ENCODE data around the gene PRR7. TPM values are rescaled to one million over a fixed set of nuclear protein-coding genes. Genes with fewer than 3 reads are reported as not detected.

PRR7 gene
- total RNA-seq, 1 donor from 2014 or later = 4.4 TPM

- H3K36me3 Mint-ChIP-seq (ENCODE audit: unreplicated experiment) = peaks cover 7% of the 10 kb centered on the region
- DNase-seq (ENCODE audit: extremely low spot score, unreplicated experiment) = no peak
These were observed 25.2 kb downstream of the PRR7 start for GRCh38 chr5:177471610-177472356.

GRCh38 chr5:177472460-177473442 is 26.1 kb downstream of the PRR7 start:
- Mint-ChIP-seq H3K4me1 (ENCODE audit: unreplicated experiment) (peaks cover 63% of the 10 kb centered on the region), H3K4me3 (ENCODE audit: unreplicated experiment) (peak overlapping the region; percentile 80), H3K27me3 (ENCODE audit: unreplicated experiment) (no peaks in the 10 kb centered on the region), H3K27ac (ENCODE audit: unreplicated experiment) (peak overlapping the region; percentile 60), H3K9me3 (ENCODE audit: unreplicated experiment) (no peaks in the 10 kb centered on the region), H3K36me3 (ENCODE audit: unreplicated experiment) (no peaks in the 10 kb centered on the region)
- no peak for TF ChIP-seq CTCF (IDR thresholded peaks at IDR 0.05)
- no peak for DNase-seq (ENCODE audit: extremely low spot score, unreplicated experiment)

More at GRCh38 chr5:177471610-177472356, 25.2 kb downstream of the PRR7 start:
- Mint-ChIP-seq H3K4me1 (ENCODE audit: unreplicated experiment) (peaks cover 57% of the 10 kb centered on the region), H3K27ac (ENCODE audit: unreplicated experiment) (peak overlapping the region; percentile 60), H3K4me3 (ENCODE audit: unreplicated experiment) (peak overlapping the region; percentile 80), H3K27me3 (ENCODE audit: unreplicated experiment) (no peaks in the 10 kb centered on the region), H3K9me3 (ENCODE audit: unreplicated experiment) (no peaks in the 10 kb centered on the region)
- no peak for TF ChIP-seq CTCF (IDR thresholded peaks at IDR 0.05)

- no peaks in the 10 kb centered on the region for H3K36me3 Mint-ChIP-seq (ENCODE audit: unreplicated experiment)
- no peaks in the 10 kb centered on the region for H3K9me3 Mint-ChIP-seq (ENCODE audit: unreplicated experiment)
- peak within 1 kb of the TSS; percentile 80 for H3K4me3 Mint-ChIP-seq (ENCODE audit: unreplicated experiment)
- DNase-seq (ENCODE audit: extremely low spot score, unreplicated experiment) = no peak
- TF ChIP-seq CTCF (IDR thresholded peaks at IDR 0.05) = no peak
- peak within 1 kb of the TSS; percentile 77 for H3K27ac Mint-ChIP-seq (ENCODE audit: unreplicated experiment)
- no peaks in the 10 kb centered on the region for H3K27me3 Mint-ChIP-seq (ENCODE audit: unreplicated experiment)
- peaks cover 64% of the 10 kb centered on the region for H3K4me1 Mint-ChIP-seq (ENCODE audit: unreplicated experiment)
These were observed 26.9 kb downstream of the PRR7 start, which contains the start of gene DBN1 for GRCh38 chr5:177473443-177474001. Gene DBN1, minus strand, starts transcription at chr5:177473634. Its CDS starts 113 bp downstream, at chr5:177473521.

DNA sequence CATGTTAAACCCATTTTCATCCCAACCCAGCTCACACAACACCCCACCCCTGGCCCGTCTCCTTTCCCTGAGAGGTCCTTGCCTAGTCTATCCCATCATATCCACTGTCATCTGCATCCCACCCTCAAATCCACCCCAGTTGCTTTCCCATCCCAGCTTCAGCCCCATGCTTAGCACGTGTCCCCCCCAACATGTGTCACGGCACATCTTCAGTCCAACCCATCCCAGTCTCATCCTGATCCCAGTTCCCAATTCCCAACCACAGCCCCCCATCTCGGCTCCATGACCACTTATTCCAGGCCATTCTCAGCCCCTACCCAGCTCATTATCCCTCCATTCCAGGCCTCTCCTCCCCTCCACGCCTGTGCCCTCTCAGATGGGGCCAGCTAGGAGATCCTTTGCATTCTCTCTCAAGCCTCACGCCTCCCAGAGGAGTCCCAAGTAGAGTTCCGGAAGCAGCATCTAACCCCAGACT is 27.4 kb downstream of the PRR7 start:
- Mint-ChIP-seq H3K4me3 (ENCODE audit: unreplicated experiment) (peak overlapping the region; percentile 64), H3K9me3 (ENCODE audit: unreplicated experiment) (no peaks in the 10 kb centered on the region), H3K27ac (ENCODE audit: unreplicated experiment) (peak overlapping the region; percentile 77), H3K4me1 (ENCODE audit: unreplicated experiment) (peaks cover 64% of the 10 kb centered on the region), H3K36me3 (ENCODE audit: unreplicated experiment) (no peaks in the 10 kb centered on the region), H3K27me3 (ENCODE audit: unreplicated experiment) (no peaks in the 10 kb centered on the region)
- no peak for TF ChIP-seq CTCF (IDR thresholded peaks at IDR 0.05)
- no peak for DNase-seq (ENCODE audit: extremely low spot score, unreplicated experiment)

Data from osteocyte (in vitro differentiated cells).